MCF 10A (cell line): ENCODE data around the gene UTS2B. TPM values are rescaled to one million over a fixed set of nuclear protein-coding genes. Genes with fewer than 3 reads are reported as not detected.

Experiments used
- BruUV-seq: library from RNA; stranded (reverse); fragments of 400-500 nt; replicated peaks from 2 replicates; lab custom pipeline; 2021; lab: Mats Ljungman, UMichigan
- CTCF ChIA-PET: fragments of 300-600 bp; sonication (Branson Sonifier 250); formaldehyde crosslinking; extraction: SDS; loops from one replicate; lab custom pipeline; 2021; ENCODE audit warnings: antibody characterized with exemption, inconsistent platforms; lab: Yijun Ruan, JAX
- POLR2A ChIA-PET: fragments of 300-600, 350-650 bp; sonication (Branson Sonifier 250); formaldehyde crosslinking; extraction: SDS; loops from one replicate; lab custom pipeline; 2020; ENCODE audit warnings: antibody characterized with exemption, inconsistent platforms; lab: Yijun Ruan, JAX
- DNase-seq: peaks from one replicate; pipeline ENCODE4 v3.0.0-alpha.2; 2018; ENCODE audit not compliant: unreplicated experiment
- H3K27ac Mint-ChIP-seq: one replicate; pipeline ENCODE4 v1.8.0; 2022; ENCODE audit warnings: mild to moderate bottlenecking, low read depth, mixed read lengths; ENCODE audit not compliant: unreplicated experiment
- H3K27me3 Mint-ChIP-seq: one replicate; pipeline ENCODE4 v1.8.0; 2022; ENCODE audit warnings: mixed read lengths; ENCODE audit not compliant: insufficient read depth, unreplicated experiment
- H3K36me3 Mint-ChIP-seq: one replicate; pipeline ENCODE4 v1.8.0; 2022; ENCODE audit warnings: mild to moderate bottlenecking, moderate library complexity, mixed read lengths; ENCODE audit not compliant: insufficient read depth, unreplicated experiment
- H3K4me1 Mint-ChIP-seq: one replicate; pipeline ENCODE4 v1.8.0; 2022; ENCODE audit warnings: mixed read lengths; ENCODE audit not compliant: insufficient read depth, unreplicated experiment
- H3K4me3 Mint-ChIP-seq: one replicate; pipeline ENCODE4 v1.8.0; 2022; ENCODE audit warnings: mild to moderate bottlenecking, moderate library complexity, mixed read lengths; ENCODE audit not compliant: unreplicated experiment
- H3K9me3 Mint-ChIP-seq: one replicate; pipeline ENCODE4 v1.8.0; 2022; ENCODE audit warnings: mixed read lengths; ENCODE audit not compliant: unreplicated experiment
- intact Hi-C: fragments of 100-400 bp; cut with micrococcal nuclease; formaldehyde crosslinking; loops from 2 replicates; pipeline ENCODE4 v1.14.1; 2022
- total RNA-seq: library from RNA; stranded (reverse); gene quantifications from 2 replicates; pipeline ENCODE4 v1.2.3, GENCODE V29; 2022
- TF ChIP-seq, protein P1 (sequence below): fragments of 200-600 bp; IDR thresholded peaks from one replicate; pipeline ENCODE4 v1.8.0; 2022; ENCODE audit warnings: antibody characterized with exemption, mild to moderate bottlenecking; ENCODE audit not compliant: unreplicated experiment

The UTS2B gene
- total RNA-seq, 1 experiment from 2014 or later: 0.26 TPM

DNA sequence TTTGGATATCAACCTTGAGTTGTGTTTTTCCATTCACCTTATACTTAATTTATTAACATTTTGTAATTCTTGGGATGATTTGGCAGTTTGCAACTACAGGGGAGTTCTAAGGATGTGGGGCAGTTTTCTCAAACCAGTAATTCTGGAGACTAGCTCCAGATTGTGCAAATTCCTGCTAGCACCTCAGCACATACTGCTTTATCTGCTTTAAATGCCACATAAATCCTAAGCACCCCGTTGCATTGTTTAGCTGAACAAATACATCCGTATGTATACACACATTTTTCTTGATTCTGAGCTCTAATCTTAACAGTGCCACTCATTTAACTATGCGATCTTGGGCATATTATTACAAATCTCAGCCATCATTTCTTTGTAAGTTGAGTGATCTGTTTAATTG, 16.9 kb upstream of the UTS2B start:
- H3K9me3 Mint-ChIP-seq: no peaks in the 10 kb centered on the region
- no peak for DNase-seq
- H3K4me3 Mint-ChIP-seq: no peak overlapping the region
- H3K36me3 Mint-ChIP-seq: no peaks in the 10 kb centered on the region
- BruUV-seq: no TSS peak
- no peak overlapping the region for H3K27ac Mint-ChIP-seq
- ChIA-PET CTCF (interaction anchor here (0.6 to 0.7 kb wide), 2 partner anchors 103 to 729 kb away, joined by 3 to 4 read pairs; no protein-coding TSS in a partner anchor), POLR2A (interaction anchor here (1.1 to 2.3 kb wide), 2 partner anchors 9 to 10 kb away, joined by 4 to 6 read pairs; no protein-coding TSS in a partner anchor)
- no peaks in the 10 kb centered on the region for H3K27me3 Mint-ChIP-seq
- peaks cover 50% of the 10 kb centered on the region for H3K4me1 Mint-ChIP-seq
- TF ChIP-seq, protein P1, sequence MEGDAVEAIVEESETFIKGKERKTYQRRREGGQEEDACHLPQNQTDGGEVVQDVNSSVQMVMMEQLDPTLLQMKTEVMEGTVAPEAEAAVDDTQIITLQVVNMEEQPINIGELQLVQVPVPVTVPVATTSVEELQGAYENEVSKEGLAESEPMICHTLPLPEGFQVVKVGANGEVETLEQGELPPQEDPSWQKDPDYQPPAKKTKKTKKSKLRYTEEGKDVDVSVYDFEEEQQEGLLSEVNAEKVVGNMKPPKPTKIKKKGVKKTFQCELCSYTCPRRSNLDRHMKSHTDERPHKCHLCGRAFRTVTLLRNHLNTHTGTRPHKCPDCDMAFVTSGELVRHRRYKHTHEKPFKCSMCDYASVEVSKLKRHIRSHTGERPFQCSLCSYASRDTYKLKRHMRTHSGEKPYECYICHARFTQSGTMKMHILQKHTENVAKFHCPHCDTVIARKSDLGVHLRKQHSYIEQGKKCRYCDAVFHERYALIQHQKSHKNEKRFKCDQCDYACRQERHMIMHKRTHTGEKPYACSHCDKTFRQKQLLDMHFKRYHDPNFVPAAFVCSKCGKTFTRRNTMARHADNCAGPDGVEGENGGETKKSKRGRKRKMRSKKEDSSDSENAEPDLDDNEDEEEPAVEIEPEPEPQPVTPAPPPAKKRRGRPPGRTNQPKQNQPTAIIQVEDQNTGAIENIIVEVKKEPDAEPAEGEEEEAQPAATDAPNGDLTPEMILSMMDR: no peak
- intact Hi-C loops: no loop called here

DNA sequence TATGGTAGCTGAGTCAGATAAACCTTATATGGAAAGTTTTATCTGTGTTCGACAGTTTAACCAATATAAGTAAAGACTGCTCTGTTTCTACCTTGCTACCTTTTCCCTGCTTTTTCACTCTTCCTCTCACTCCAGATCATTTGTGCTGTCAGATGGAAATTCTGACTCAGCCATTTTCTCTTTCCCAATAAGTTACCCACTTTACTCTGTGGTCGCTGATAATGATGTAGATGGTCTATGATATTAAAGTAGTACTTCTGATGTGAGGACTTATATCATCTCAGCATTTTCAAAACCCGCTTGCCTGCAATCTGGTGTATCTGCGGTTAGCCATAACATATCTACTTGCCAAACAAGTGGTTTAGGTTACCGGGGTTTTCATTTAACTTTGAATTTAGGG, 15.0 kb upstream of the UTS2B start:
- no peaks in the 10 kb centered on the region for H3K9me3 Mint-ChIP-seq
- H3K27ac Mint-ChIP-seq: no peak overlapping the region
- H3K4me3 Mint-ChIP-seq: no peak overlapping the region
- BruUV-seq: no TSS peak
- peaks cover 41% of the 10 kb centered on the region for H3K4me1 Mint-ChIP-seq
- intact Hi-C loops: no loop called here
- H3K36me3 Mint-ChIP-seq: no peaks in the 10 kb centered on the region
- ChIA-PET POLR2A (interaction anchor here (0.8 to 1.0 kb wide), 2 partner anchors 15 to 16 kb away, joined by 3 read pairs; partner anchors contain the start of genes CCDC50 and UTS2B), CTCF (interaction anchor here (0.9 to 1.0 kb wide), 2 partner anchors 13 to 208 kb away, joined by 3 read pairs; no protein-coding TSS in a partner anchor)
- TF ChIP-seq, protein P1: no peak
- no peak for DNase-seq
- no peaks in the 10 kb centered on the region for H3K27me3 Mint-ChIP-seq

DNA sequence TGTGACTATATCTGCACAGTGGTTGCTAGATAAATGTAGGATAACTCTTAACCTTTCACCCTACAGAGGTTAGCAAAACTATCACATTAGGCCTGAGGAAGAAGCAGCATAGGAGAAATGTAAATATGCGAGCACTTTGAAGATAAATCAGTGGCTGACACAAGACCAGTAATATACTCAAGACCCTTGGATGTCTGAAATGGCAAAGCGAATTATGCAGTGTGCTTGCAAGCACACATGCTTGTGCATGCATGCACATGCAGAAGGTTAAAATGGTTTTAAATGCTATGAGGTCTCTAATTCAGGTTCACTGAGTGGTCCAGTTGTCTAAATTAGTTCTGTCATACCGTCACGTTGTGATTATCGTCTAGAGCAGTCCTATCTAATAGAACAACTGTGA, 13.6 kb upstream of the UTS2B start:
- ChIA-PET POLR2A (interaction anchor here (1.2 kb wide), 1 partner anchor 12 kb away, joined by 4 read pairs; no protein-coding TSS in a partner anchor), CTCF (no interaction called here)
- no peak overlapping the region for H3K27ac Mint-ChIP-seq
- TF ChIP-seq, protein P1: no peak
- intact Hi-C loops: no loop called here
- no peaks in the 10 kb centered on the region for H3K36me3 Mint-ChIP-seq
- BruUV-seq: no TSS peak
- H3K9me3 Mint-ChIP-seq: no peaks in the 10 kb centered on the region
- DNase-seq: no peak
- H3K4me3 Mint-ChIP-seq: no peak overlapping the region
- no peaks in the 10 kb centered on the region for H3K27me3 Mint-ChIP-seq
- H3K4me1 Mint-ChIP-seq: peaks cover 38% of the 10 kb centered on the region

DNA sequence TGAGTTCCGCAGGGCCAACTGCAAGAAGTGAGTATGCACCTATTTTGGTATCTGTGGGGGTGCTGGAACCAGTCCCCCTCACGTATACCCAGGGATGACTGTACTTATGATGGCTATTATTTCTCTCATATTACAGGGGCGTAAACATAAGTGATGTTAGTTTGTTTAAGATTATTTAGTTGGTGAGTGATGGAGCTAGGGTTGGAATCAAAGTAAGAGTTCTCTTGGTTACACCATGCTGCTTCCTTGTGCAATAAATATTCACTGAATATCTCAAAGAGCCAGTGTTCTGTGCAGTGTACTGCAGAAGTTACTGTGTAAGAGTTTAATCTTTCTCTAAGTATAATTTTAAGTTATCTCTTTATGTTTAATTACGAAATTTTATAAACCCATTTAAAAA, 12.8 kb upstream of the UTS2B start:
- no TSS peak for BruUV-seq
- intact Hi-C loops: no loop called here
- DNase-seq: no peak
- TF ChIP-seq, protein P1: no peak
- Mint-ChIP-seq H3K9me3 (no peaks in the 10 kb centered on the region), H3K4me1 (peaks cover 37% of the 10 kb centered on the region), H3K27me3 (no peaks in the 10 kb centered on the region), H3K27ac (peak overlapping the region; percentile 7), H3K36me3 (no peaks in the 10 kb centered on the region), H3K4me3 (no peak overlapping the region)
- ChIA-PET POLR2A (interaction anchor here (6.4 kb wide), 1 partner anchor 13 kb away, joined by 40 read pairs; the partner anchor contains the start of genes CCDC50 and UTS2B), CTCF (no interaction called here)
